PFSK-1 (cell line): Measurements from ENCODE around the gene ERN2.

Source experiments
- FOXP2 ChIP-seq: optimal IDR thresholded peaks from 2 replicates; pipeline ENCODE3; 2011; ENCODE audit warnings: borderline replicate concordance, control low read depth, inconsistent platforms; ENCODE audit not compliant: insufficient read depth; ENCODE audit errors: extremely low read length, extremely low read depth
- POLR2AphosphoS5 ChIP-seq: IDR thresholded peaks from 2 replicates; pipeline ENCODE4 v1.6.1; 2012; ENCODE audit warnings: low read depth, mild to moderate bottlenecking, control low read depth, low read length, moderate library complexity
- SIN3A ChIP-seq: IDR thresholded peaks from 2 replicates; pipeline ENCODE4 v1.6.1; 2012; ENCODE audit warnings: mild to moderate bottlenecking, low read length, moderate library complexity, borderline replicate concordance; ENCODE audit not compliant: insufficient read depth
- TAF1 ChIP-seq: IDR thresholded peaks from 2 replicates; pipeline ENCODE4 v1.6.1; 2012; ENCODE audit warnings: low read length, control low read depth, borderline replicate concordance; ENCODE audit not compliant: insufficient read depth
- TF ChIP-seq, protein P1 (sequence below), 2 experiments: IDR thresholded peaks; 2 replicates each; pipeline versions ENCODE4 v1.6.1 to v1.8.0; 2011 to 2012; ENCODE audit warnings: low read depth in 2 of 2, low read length in 2 of 2, control low read depth in 1 of 2, inconsistent platforms in 1 of 2, mild to moderate bottlenecking in 1 of 2, moderate library complexity in 1 of 2; ENCODE audit not compliant: insufficient read depth in 1 of 2

DNA sequence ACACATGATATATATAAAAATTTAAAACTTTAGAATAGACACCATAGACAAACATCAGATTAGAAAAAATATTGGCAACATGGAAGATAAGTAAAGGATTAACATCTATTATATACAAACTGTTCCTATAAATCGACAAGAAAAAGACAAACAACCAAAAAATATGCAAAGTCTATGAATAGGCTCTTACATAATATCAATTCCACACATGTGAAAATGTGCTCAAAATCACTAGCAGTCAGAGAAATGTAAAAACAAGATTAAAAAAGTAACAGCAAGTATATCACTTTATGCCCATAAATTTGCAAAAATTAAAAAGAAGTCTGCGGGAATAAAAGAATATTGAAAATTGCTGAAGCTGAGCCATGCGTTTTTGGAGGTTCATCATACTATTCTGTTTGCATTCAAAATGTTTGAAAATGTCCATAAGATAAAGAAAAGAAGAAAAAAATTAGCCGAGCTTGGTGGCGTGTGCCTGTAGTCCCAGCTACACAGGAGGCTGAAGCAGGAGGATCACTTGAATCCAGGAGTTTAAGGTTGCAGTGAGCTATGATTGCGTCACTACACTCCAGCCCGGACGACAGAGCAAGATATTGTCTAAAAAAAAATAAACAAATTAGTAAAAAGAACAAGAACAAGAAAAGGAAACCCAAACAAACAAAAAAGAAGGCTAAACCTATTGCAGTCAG is 11.2 kb upstream of the ERN2 start:
- TF ChIP-seq, protein P1, sequence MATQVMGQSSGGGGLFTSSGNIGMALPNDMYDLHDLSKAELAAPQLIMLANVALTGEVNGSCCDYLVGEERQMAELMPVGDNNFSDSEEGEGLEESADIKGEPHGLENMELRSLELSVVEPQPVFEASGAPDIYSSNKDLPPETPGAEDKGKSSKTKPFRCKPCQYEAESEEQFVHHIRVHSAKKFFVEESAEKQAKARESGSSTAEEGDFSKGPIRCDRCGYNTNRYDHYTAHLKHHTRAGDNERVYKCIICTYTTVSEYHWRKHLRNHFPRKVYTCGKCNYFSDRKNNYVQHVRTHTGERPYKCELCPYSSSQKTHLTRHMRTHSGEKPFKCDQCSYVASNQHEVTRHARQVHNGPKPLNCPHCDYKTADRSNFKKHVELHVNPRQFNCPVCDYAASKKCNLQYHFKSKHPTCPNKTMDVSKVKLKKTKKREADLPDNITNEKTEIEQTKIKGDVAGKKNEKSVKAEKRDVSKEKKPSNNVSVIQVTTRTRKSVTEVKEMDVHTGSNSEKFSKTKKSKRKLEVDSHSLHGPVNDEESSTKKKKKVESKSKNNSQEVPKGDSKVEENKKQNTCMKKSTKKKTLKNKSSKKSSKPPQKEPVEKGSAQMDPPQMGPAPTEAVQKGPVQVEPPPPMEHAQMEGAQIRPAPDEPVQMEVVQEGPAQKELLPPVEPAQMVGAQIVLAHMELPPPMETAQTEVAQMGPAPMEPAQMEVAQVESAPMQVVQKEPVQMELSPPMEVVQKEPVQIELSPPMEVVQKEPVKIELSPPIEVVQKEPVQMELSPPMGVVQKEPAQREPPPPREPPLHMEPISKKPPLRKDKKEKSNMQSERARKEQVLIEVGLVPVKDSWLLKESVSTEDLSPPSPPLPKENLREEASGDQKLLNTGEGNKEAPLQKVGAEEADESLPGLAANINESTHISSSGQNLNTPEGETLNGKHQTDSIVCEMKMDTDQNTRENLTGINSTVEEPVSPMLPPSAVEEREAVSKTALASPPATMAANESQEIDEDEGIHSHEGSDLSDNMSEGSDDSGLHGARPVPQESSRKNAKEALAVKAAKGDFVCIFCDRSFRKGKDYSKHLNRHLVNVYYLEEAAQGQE (IDR thresholded peaks at IDR 0.05; ENCODE audit: insufficient read depth in 1 of 2, low read depth in 2 of 2, low read length in 2 of 2) = no peak
- TF ChIP-seq POLR2AphosphoS5 (no peak), TAF1 (no peak), SIN3A (no peak), FOXP2 (no peak)
